Measurements from ENCODE around the gene LRRN2. TPM values are rescaled to one million over a fixed set of nuclear protein-coding genes. Genes with fewer than 3 reads are reported as not detected.

Gene LRRN2
- total and polyA plus RNA-seq, 9 of the 15 experiments (the other 6 are each of a cell fraction or from before 2014, with no cell fraction given) = 0.05 TPM; not detected in 8

GRCh38 chr1:204624631-204625216 lies 60.8 kb downstream of the LRRN2 start (continued):
- TF ChIP-seq RNF219 (CRISPR knock-in tag; IDR thresholded peaks at IDR 0.05) (no peak), GTF2F1 (IDR thresholded peaks at IDR 0.05; ENCODE audit: low read depth, low read length) (no peak), DACH1 (IDR thresholded peaks at IDR 0.05; ENCODE audit: partially characterized antibody) (no peak), NRF1 (conservative IDR thresholded peaks at IDR 0.05 in 1 of 2, IDR thresholded peaks at IDR 0.05 in 1 of 2) (no peak), DEAF1 (CRISPR knock-in tag; IDR thresholded peaks at IDR 0.05) (no peak), MTF1 (CRISPR knock-in tag; IDR thresholded peaks at IDR 0.05; ENCODE audit: borderline replicate concordance) (no peak), RBM39 (optimal IDR thresholded peaks at IDR 0.05; ENCODE audit: low read depth, low read length) (no peak), TAF7 (tag; IDR thresholded peaks at IDR 0.05) (no peak), ELF4 (CRISPR knock-in tag; IDR thresholded peaks at IDR 0.05) (no peak), NUFIP1 (IDR thresholded peaks at IDR 0.05; ENCODE audit: partially characterized antibody) (no peak), SMARCA5 (IDR thresholded peaks at IDR 0.05) (no peak), USF1 (CRISPR knock-in tag; IDR thresholded peaks at IDR 0.05) (0 out of 2 replicates have a peak, but pooled peaks have one; percentile 25), ZNF512 (tag; IDR thresholded peaks at IDR 0.05) (no peak), ZFPM2 (CRISPR knock-in tag; IDR thresholded peaks at IDR 0.05) (no peak), ZNF830 (CRISPR knock-in tag; IDR thresholded peaks at IDR 0.05) (no peak), MTA2 (IDR thresholded peaks at IDR 0.05; ENCODE audit: low read depth) (peak; percentile 52; the same call in 1 of the 2 replicates)
- TF ChIP-seq, protein P1, sequence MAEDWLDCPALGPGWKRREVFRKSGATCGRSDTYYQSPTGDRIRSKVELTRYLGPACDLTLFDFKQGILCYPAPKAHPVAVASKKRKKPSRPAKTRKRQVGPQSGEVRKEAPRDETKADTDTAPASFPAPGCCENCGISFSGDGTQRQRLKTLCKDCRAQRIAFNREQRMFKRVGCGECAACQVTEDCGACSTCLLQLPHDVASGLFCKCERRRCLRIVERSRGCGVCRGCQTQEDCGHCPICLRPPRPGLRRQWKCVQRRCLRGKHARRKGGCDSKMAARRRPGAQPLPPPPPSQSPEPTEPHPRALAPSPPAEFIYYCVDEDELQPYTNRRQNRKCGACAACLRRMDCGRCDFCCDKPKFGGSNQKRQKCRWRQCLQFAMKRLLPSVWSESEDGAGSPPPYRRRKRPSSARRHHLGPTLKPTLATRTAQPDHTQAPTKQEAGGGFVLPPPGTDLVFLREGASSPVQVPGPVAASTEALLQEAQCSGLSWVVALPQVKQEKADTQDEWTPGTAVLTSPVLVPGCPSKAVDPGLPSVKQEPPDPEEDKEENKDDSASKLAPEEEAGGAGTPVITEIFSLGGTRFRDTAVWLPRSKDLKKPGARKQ (CRISPR knock-in tag; IDR thresholded peaks at IDR 0.05) = no peak
- TF ChIP-seq, protein P2, sequence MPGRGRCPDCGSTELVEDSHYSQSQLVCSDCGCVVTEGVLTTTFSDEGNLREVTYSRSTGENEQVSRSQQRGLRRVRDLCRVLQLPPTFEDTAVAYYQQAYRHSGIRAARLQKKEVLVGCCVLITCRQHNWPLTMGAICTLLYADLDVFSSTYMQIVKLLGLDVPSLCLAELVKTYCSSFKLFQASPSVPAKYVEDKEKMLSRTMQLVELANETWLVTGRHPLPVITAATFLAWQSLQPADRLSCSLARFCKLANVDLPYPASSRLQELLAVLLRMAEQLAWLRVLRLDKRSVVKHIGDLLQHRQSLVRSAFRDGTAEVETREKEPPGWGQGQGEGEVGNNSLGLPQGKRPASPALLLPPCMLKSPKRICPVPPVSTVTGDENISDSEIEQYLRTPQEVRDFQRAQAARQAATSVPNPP (IDR thresholded peaks at IDR 0.05; ENCODE audit: borderline replicate concordance, insufficient read depth, insufficient read length) = no peak

All from K562 (cell line).